ENCODE results near the gene TFAP2A.

TFAP2A gene

GRCh38 chr6:10449751-10450150, 34.9 kb upstream of the TFAP2A start:
- H3K79me2 ChIP-seq (ENCODE audit: insufficient read depth, low read length), result no peaks in the 10 kb centered on the region
- no peaks in the 10 kb centered on the region for H3K27me3 ChIP-seq (ENCODE audit: insufficient read depth, low read length, poor library complexity, severe bottlenecking)
- H3K9me2 ChIP-seq (replicated peaks; ENCODE audit: low read depth, low read length), result no peaks in the 10 kb centered on the region
- H3K9ac ChIP-seq (ENCODE audit: low read depth, low read length, poor library complexity, severe bottlenecking), result no peak overlapping the region
- H3K4me1 ChIP-seq (ENCODE audit: insufficient read depth, low read length, poor library complexity, severe bottlenecking), result no peaks in the 10 kb centered on the region
- no peak overlapping the region for H3K4me2 ChIP-seq (ENCODE audit: low read depth, low read length, poor library complexity, severe bottlenecking)
- H3K4me3 ChIP-seq (ENCODE audit: low read length, poor library complexity, severe bottlenecking), result no peak overlapping the region
- H3K36me3 ChIP-seq (ENCODE audit: insufficient read depth, low read length), result no peaks in the 10 kb centered on the region
- no peak overlapping the region for H2AFZ ChIP-seq (ENCODE audit: low read length)
- H3F3A ChIP-seq (ENCODE audit: low read depth), result no peaks in the 10 kb centered on the region
- TF ChIP-seq CTCF (conservative IDR thresholded peaks at IDR 0.05; ENCODE audit: low read length) (no peak), EZH2phosphoT487 (IDR thresholded peaks at IDR 0.05; ENCODE audit: borderline replicate concordance) (no peak)
- H3K9me3 ChIP-seq (ENCODE audit: insufficient read depth, low read depth, low read length), result no peaks in the 10 kb centered on the region
- no peaks in the 10 kb centered on the region for H4K20me1 ChIP-seq (ENCODE audit: insufficient read depth, low read length, poor library complexity, severe bottlenecking)

DNA sequence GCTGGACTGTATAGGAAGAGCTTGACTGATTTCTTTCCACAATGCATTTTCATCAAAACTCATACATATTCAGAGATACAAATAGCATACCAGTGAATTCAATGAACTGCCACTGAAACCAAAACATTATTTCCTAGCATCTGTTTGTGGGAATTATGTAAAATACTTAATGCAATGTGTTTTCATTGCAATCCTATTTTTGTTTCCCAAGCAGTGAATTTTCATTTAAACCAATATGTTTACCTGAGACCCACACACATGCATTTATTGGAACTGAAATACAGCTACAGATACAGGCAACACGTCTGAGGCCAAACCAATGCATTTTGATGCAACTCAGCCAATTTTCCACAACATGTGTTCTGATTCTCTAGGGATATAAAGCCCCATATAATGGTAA, 33.2 kb upstream of the TFAP2A start:
- Histone ChIP-seq H3K36me3 (ENCODE audit: insufficient read depth, low read length) (no peaks in the 10 kb centered on the region), H3K9ac (ENCODE audit: low read depth, low read length, poor library complexity, severe bottlenecking) (no peak overlapping the region)
- no peak for TF ChIP-seq EZH2phosphoT487 (IDR thresholded peaks at IDR 0.05; ENCODE audit: borderline replicate concordance)
- no peak for TF ChIP-seq CTCF (conservative IDR thresholded peaks at IDR 0.05; ENCODE audit: low read length)

GRCh38 chr6:10446548-10446947, 31.7 kb upstream of the TFAP2A start:
- H3K9me3 ChIP-seq (ENCODE audit: insufficient read depth, low read depth, low read length), result no peaks in the 10 kb centered on the region
- no peak overlapping the region for H2AFZ ChIP-seq (ENCODE audit: low read length)
- no peaks in the 10 kb centered on the region for H3K79me2 ChIP-seq (ENCODE audit: insufficient read depth, low read length)
- H3K4me1 ChIP-seq (ENCODE audit: insufficient read depth, low read length, poor library complexity, severe bottlenecking), result no peaks in the 10 kb centered on the region
- H3K27me3 ChIP-seq (ENCODE audit: insufficient read depth, low read length, poor library complexity, severe bottlenecking), result no peaks in the 10 kb centered on the region
- H3K9ac ChIP-seq (ENCODE audit: low read depth, low read length, poor library complexity, severe bottlenecking), result no peak overlapping the region
- no peaks in the 10 kb centered on the region for H4K20me1 ChIP-seq (ENCODE audit: insufficient read depth, low read length, poor library complexity, severe bottlenecking)
- no peaks in the 10 kb centered on the region for H3K36me3 ChIP-seq (ENCODE audit: insufficient read depth, low read length)
- no peaks in the 10 kb centered on the region for H3K9me2 ChIP-seq (replicated peaks; ENCODE audit: low read depth, low read length)
- H3K4me3 ChIP-seq (ENCODE audit: low read length, poor library complexity, severe bottlenecking), result no peak overlapping the region
- no peak overlapping the region for H3K4me2 ChIP-seq (ENCODE audit: low read depth, low read length, poor library complexity, severe bottlenecking)
- TF ChIP-seq EZH2phosphoT487 (IDR thresholded peaks at IDR 0.05; ENCODE audit: borderline replicate concordance) (no peak), CTCF (conservative IDR thresholded peaks at IDR 0.05; ENCODE audit: low read length) (no peak)
- no peaks in the 10 kb centered on the region for H3F3A ChIP-seq (ENCODE audit: low read depth)

More for the DNA sequence above, 33.2 kb upstream of the TFAP2A start:
- Histone ChIP-seq H2AFZ (ENCODE audit: low read length) (no peak overlapping the region), H3K4me1 (ENCODE audit: insufficient read depth, low read length, poor library complexity, severe bottlenecking) (no peaks in the 10 kb centered on the region), H3K27me3 (ENCODE audit: insufficient read depth, low read length, poor library complexity, severe bottlenecking) (no peaks in the 10 kb centered on the region), H4K20me1 (ENCODE audit: insufficient read depth, low read length, poor library complexity, severe bottlenecking) (no peaks in the 10 kb centered on the region), H3K9me3 (ENCODE audit: insufficient read depth, low read depth, low read length) (no peaks in the 10 kb centered on the region), H3K4me2 (ENCODE audit: low read depth, low read length, poor library complexity, severe bottlenecking) (no peak overlapping the region), H3K9me2 (replicated peaks; ENCODE audit: low read depth, low read length) (no peaks in the 10 kb centered on the region), H3K4me3 (ENCODE audit: low read length, poor library complexity, severe bottlenecking) (no peak overlapping the region), H3F3A (ENCODE audit: low read depth) (no peaks in the 10 kb centered on the region), H3K79me2 (ENCODE audit: insufficient read depth, low read length) (no peaks in the 10 kb centered on the region)

All from Loucy (cell line).